ENCODE measurements around the gene CD48. TPM values are rescaled to one million over a fixed set of nuclear protein-coding genes. Genes with fewer than 3 reads are reported as not detected.
"Not testable (repeated sequence)": the region's sequence is repeated elsewhere in the genome, so short reads cannot be mapped to it uniquely, and the experiment has no call there.

The CD48 gene
- polyA plus RNA-seq, 3 donors from 2014 or later: 202 to 229 (median 205) TPM

- peaks cover 0 to 5% (median under 1%) of the 10 kb centered on the region in 6 donors for H3K9me3 Mint-ChIP-seq
- peak in 1 of 3 donors; percentile 22 for DNase-seq
- H3K27ac Mint-ChIP-seq: peak overlapping the region in 2 of 6 donors; percentile 76 to 80
- H3K36me3 Mint-ChIP-seq: peaks cover 2 to 8% (median 6%) of the 10 kb centered on the region in 3 donors
- H3K4me1 Mint-ChIP-seq: peaks cover 38 to 46% of the 10 kb centered on the region in 2 donors
- H3K4me3 Mint-ChIP-seq: peak overlapping the region; percentile 10 to 87 (median 64)
- peaks cover 2 to 8% (median 6%) of the 10 kb centered on the region in 3 donors for H3K27me3 Mint-ChIP-seq (ENCODE audit: low read depth in 3 of 3)
Measured at GRCh38 chr1:160664573-160665051, 47.0 kb downstream of the CD48 start.

GRCh38 chr1:160662910-160663309 lies 48.7 kb downstream of the CD48 start:
- H3K27ac Mint-ChIP-seq: no peak overlapping the region

GRCh38 chr1:160659566-160659965 lies 52.1 kb downstream of the CD48 start:
- H3K9me3 Mint-ChIP-seq: no peaks in the 10 kb centered on the region
- no peak for DNase-seq
- H3K36me3 Mint-ChIP-seq: peaks cover 0 to 8% (median 3%) of the 10 kb centered on the region in 3 donors
- H3K4me1 Mint-ChIP-seq: peaks cover 17 to 23% of the 10 kb centered on the region in 2 donors
- peaks cover 3 to 9% (median 6%) of the 10 kb centered on the region in 3 donors for H3K27me3 Mint-ChIP-seq (ENCODE audit: low read depth in 3 of 3)
- no peak overlapping the region for H3K4me3 Mint-ChIP-seq
- no peak overlapping the region for H3K27ac Mint-ChIP-seq

More at GRCh38 chr1:160662910-160663309, 48.7 kb downstream of the CD48 start:
- Mint-ChIP-seq H3K9me3 (no peaks in the 10 kb centered on the region), H3K4me3 (peak overlapping the region in 3 of 5 donors; percentile 6 to 59 (median 39)), H3K27me3 (ENCODE audit: low read depth in 3 of 3) (peaks cover 2 to 11% (median 6%) of the 10 kb centered on the region in 3 donors), H3K36me3 (peaks cover 0 to 8% (median 3%) of the 10 kb centered on the region in 3 donors), H3K4me1 (peaks cover 38 to 46% of the 10 kb centered on the region in 2 donors)
- no peak for DNase-seq

GRCh38 chr1:160658814-160659193 lies 52.8 kb downstream of the CD48 start:
- Mint-ChIP-seq H3K36me3 (peaks cover 0 to 8% (median 3%) of the 10 kb centered on the region in 3 donors), H3K27me3 (ENCODE audit: low read depth in 3 of 3) (peaks cover 3 to 8% (median 6%) of the 10 kb centered on the region in 3 donors), H3K4me1 (peaks cover 11 to 15% of the 10 kb centered on the region in 2 donors), H3K27ac (no peak overlapping the region), H3K4me3 (no peak overlapping the region), H3K9me3 (no peaks in the 10 kb centered on the region)
- DNase-seq: no peak

- peaks cover 3 to 8% (median 6%) of the 10 kb centered on the region in 3 donors for H3K27me3 Mint-ChIP-seq (ENCODE audit: low read depth in 3 of 3)
- DNase-seq: no peak
- peaks cover 7 to 10% of the 10 kb centered on the region in 2 donors for H3K4me1 Mint-ChIP-seq
- H3K4me3 Mint-ChIP-seq: no peak overlapping the region
- H3K9me3 Mint-ChIP-seq: no peaks in the 10 kb centered on the region
- H3K36me3 Mint-ChIP-seq: peaks cover 0 to 8% (median 3%) of the 10 kb centered on the region in 3 donors
- H3K27ac Mint-ChIP-seq: no peak overlapping the region
Measured at GRCh38 chr1:160658162-160658813, 53.3 kb downstream of the CD48 start.

- H3K27ac Mint-ChIP-seq: no peak overlapping the region
- H3K4me3 Mint-ChIP-seq: no peak overlapping the region
- peaks cover 0 to under 1% of the 10 kb centered on the region in 2 donors for H3K4me1 Mint-ChIP-seq
Measured at GRCh38 chr1:160657250-160657781, 54.3 kb downstream of the CD48 start.

GRCh38 chr1:160656737-160657136 lies 54.9 kb downstream of the CD48 start:
- Mint-ChIP-seq H3K27me3 (ENCODE audit: low read depth in 3 of 3) (peaks cover 3 to 8% (median 3%) of the 10 kb centered on the region in 3 donors), H3K4me1 (peaks cover 2 to 3% of the 10 kb centered on the region in 2 donors), H3K9me3 (no peaks in the 10 kb centered on the region), H3K4me3 (no peak overlapping the region), H3K36me3 (peaks cover 0 to 8% (median 3%) of the 10 kb centered on the region in 3 donors), H3K27ac (no peak overlapping the region)
- DNase-seq: no peak

More at GRCh38 chr1:160657250-160657781, 54.3 kb downstream of the CD48 start:
- Mint-ChIP-seq H3K9me3 (no peaks in the 10 kb centered on the region), H3K27me3 (ENCODE audit: low read depth in 3 of 3) (peaks cover 3 to 8% (median 4%) of the 10 kb centered on the region in 3 donors), H3K36me3 (peaks cover 0 to 8% (median 3%) of the 10 kb centered on the region in 3 donors)
- no peak for DNase-seq

- H3K36me3 Mint-ChIP-seq: no peaks in the 10 kb centered on the region
- H3K4me1 Mint-ChIP-seq: peaks cover 10 to 12% of the 10 kb centered on the region in 2 donors
- no peak overlapping the region for H3K4me3 Mint-ChIP-seq
- no peaks in the 10 kb centered on the region for H3K9me3 Mint-ChIP-seq
- no peak overlapping the region for H3K27ac Mint-ChIP-seq
- peaks cover 2 to 5% (median 4%) of the 10 kb centered on the region in 3 donors for H3K27me3 Mint-ChIP-seq (ENCODE audit: low read depth in 3 of 3)
- no peak for DNase-seq
Measured at GRCh38 chr1:160653620-160654016, 58.0 kb downstream of the CD48 start.

- Mint-ChIP-seq H3K36me3 (no peaks in the 10 kb centered on the region), H3K4me1 (peaks cover 10 to 12% of the 10 kb centered on the region in 2 donors), H3K9me3 (no peaks in the 10 kb centered on the region), H3K27ac (no peak overlapping the region), H3K4me3 (no peak overlapping the region), H3K27me3 (ENCODE audit: low read depth in 3 of 3) (peaks cover 2 to 5% (median 4%) of the 10 kb centered on the region in 3 donors)
- DNase-seq: no peak
Measured at GRCh38 chr1:160652924-160653619, 58.5 kb downstream of the CD48 start.

- H3K36me3 Mint-ChIP-seq; H3K4me3 Mint-ChIP-seq; H3K27me3 Mint-ChIP-seq (ENCODE audit: low read depth in 3 of 3); DNase-seq; H3K27ac Mint-ChIP-seq; H3K9me3 Mint-ChIP-seq: not testable (repeated sequence)
- H3K4me1 Mint-ChIP-seq: peaks cover 15 to 16% of the 10 kb centered on the region in 2 donors
Measured at GRCh38 chr1:160652065-160652641, 59.5 kb downstream of the CD48 start.

- no peaks in the 10 kb centered on the region for H3K9me3 Mint-ChIP-seq
- peaks cover 17 to 18% of the 10 kb centered on the region in 2 donors for H3K4me1 Mint-ChIP-seq
- H3K36me3 Mint-ChIP-seq: no peaks in the 10 kb centered on the region
- DNase-seq: no peak
- H3K27me3 Mint-ChIP-seq (ENCODE audit: low read depth in 3 of 3): peaks cover 2 to 7% (median 5%) of the 10 kb centered on the region in 3 donors
- H3K27ac Mint-ChIP-seq: no peak overlapping the region
- no peak overlapping the region for H3K4me3 Mint-ChIP-seq
Measured at GRCh38 chr1:160651433-160652064, 60.1 kb downstream of the CD48 start.

GRCh38 chr1:160647329-160647720 lies 64.3 kb downstream of the CD48 start:
- peaks cover under 1 to 7% (median 6%) of the 10 kb centered on the region in 3 donors for H3K27me3 Mint-ChIP-seq (ENCODE audit: low read depth in 3 of 3)
- H3K4me1 Mint-ChIP-seq: peaks cover 17 to 18% of the 10 kb centered on the region in 2 donors
- no peak overlapping the region for H3K4me3 Mint-ChIP-seq
- DNase-seq: no peak
- no peaks in the 10 kb centered on the region for H3K36me3 Mint-ChIP-seq
- no peak overlapping the region for H3K27ac Mint-ChIP-seq
- H3K9me3 Mint-ChIP-seq: no peaks in the 10 kb centered on the region

- no peak for DNase-seq
- Mint-ChIP-seq H3K4me3 (no peak within 1 kb of the TSS), H3K27ac (no peak within 1 kb of the TSS), H3K27me3 (ENCODE audit: low read depth in 3 of 3) (peaks cover 0 to 8% (median 7%) of the 10 kb centered on the region in 3 donors), H3K4me1 (peaks cover 21% of the 10 kb centered on the region in 2 donors), H3K36me3 (no peaks in the 10 kb centered on the region), H3K9me3 (no peaks in the 10 kb centered on the region)
Measured at GRCh38 chr1:160646711-160647328, 64.8 kb downstream of the CD48 start, which contains the start of gene SLAMF1. TSS of gene SLAMF1 (minus strand) at chr1:160647044. CDS start at chr1:160646945, 99 bp downstream.
